HG03432 (cell line): ENCODE measurements around the gene SMARCA4.
"Not testable (repeated sequence)": the region's sequence is repeated elsewhere in the genome, so short reads cannot be mapped to it uniquely, and the experiment has no call there.

Experiments
- ATAC-seq: cut with Tn5 transposase; IDR thresholded peaks from one replicate; pipeline ENCODE4 v1.9.1; 2021; ENCODE audit warnings: mild to moderate bottlenecking, moderate library complexity; ENCODE audit not compliant: unreplicated experiment

The SMARCA4 gene

DNA sequence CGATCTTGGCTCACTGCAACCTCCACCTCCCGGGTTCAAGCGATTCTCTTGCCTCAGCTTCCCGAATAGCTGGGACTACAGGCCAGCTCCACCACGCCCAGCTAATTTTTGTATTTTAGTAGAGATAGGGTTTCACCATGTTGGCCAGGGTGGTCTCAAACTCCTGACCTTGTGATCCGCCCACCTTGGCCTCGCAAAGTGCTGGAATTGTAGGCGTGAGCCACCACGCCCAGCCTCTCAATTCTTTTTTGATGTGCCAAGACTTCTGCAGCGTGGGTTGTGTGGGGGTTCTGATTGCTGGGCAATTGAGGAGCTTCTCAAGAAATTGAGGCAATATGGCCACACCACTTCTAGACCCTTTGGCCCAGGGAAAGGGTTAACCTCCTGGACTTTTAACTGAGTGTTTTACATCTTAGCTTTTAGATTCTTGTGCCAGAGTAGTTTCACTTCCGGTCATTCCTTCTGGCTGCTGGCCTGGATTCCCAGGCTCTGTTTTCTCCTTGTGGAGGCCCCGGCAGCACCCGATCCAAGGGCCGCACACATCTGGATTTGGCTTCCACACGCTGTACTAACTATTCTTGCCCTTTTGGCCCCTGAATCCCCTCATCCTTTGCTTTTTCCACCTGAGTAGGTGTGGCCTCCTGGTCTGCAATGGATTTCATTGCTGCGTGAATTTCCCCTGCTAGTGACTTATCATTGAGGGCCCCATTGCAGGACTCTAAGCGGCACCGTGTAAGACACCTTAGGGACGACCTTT lies 14.7 kb downstream of the SMARCA4 start:
- no peak for ATAC-seq

DNA sequence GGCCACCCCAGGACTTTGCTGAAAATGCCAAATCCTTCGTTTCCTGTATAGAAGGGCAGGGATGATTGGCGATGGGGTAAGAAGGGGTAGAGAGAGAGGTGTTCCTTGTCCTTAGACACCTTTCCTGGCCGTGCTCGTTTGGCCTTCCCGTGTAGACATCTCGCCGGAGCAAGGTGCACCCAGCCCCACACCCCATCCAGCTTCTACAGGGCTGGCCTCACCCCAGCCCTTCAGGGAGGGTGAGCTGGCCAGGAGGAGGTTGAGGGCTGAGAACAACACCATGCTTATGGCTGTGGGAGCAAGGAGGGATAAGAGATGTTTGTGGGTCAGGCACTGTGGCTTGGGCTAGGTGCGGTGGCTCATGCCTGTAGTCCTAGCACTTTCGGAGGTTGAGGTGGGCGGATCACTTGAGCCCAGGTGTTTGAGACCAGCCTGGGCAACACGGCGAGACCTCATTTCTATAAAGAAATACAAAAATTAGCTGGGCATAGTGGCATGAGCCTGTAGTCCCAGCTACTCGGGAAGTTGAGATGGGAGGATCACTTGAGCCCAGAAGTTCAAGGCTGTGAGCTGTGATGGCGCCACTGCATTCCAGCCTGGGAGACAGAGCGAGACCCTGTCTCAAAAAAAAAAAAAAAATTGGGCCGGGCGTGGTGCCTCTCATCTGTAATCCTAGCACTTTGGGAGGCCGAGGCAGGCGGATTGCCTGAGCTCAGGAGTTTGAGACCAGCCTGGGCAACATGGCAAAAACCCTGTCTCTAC lies 15.5 kb downstream of the SMARCA4 start:
- ATAC-seq, result no peak

DNA sequence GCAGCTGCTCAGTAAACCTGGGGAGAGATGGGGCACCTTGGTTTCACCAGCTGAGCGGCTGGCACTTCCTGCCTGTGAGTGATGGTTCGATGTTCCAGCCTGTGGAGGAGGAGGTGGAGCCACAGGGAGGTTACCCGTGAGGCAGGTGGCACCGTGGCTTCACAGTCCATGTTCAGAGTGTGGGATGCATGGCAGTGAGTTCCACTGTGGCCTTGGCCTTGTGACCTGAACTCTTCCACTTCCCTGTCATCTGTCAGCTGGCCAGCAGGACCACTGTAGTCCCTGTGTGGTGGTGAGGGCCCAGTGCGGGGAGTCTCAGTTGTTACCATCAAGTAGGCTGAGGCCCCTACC lies 16.9 kb downstream of the SMARCA4 start:
- no peak for ATAC-seq

DNA sequence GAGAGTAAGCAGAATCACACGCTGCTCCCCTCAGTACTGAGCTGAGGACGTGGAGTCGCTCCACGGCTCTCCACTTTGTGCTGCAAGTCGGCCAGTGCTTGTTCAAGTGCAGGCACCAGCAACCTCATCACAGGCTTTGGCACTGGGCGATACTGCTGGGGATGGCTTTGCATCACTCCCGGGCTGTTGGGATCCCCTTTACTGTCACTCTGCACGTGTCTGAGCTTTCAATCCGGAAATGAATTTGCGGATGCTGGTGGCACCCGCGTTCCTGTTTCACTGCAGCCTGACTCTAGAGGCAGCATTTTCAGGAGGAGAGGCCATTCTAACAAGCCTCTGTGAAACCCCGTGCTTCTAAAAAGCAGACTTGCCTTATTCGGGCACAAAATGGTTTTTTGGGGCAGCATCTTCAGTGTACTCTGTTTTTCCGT lies 19.1 kb downstream of the SMARCA4 start:
- ATAC-seq, result no peak

DNA sequence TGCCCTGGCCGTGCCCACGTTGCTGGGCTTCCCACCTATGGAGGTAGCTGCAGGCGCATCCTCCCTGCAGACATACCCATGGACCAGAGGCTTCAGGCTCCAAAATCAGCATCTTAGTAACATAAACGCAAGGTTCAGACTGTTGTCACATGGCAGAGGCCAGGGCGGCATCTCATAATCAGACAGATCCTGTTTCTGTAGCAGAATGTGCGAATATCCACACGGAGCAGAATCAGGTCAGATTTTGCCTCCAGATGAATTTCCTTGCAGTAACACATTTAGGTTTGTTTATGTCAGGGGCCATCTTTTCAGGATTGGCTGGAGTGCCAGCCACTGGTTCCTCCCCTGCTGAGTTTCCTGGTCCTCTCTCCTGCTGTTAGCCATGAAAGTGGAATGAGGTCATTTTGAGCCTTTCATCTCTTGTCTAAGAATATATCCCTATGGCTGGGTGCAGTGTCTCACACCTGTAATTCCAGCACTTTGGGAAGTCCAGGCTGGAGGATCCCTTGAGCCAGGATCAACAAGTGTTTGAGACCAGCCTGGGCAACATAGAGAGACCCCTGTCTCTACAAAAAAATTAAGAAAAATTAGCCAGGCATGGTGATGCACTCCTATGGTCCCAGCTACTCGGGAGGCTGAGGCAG lies 20.5 kb downstream of the SMARCA4 start:
- no peak for ATAC-seq

DNA sequence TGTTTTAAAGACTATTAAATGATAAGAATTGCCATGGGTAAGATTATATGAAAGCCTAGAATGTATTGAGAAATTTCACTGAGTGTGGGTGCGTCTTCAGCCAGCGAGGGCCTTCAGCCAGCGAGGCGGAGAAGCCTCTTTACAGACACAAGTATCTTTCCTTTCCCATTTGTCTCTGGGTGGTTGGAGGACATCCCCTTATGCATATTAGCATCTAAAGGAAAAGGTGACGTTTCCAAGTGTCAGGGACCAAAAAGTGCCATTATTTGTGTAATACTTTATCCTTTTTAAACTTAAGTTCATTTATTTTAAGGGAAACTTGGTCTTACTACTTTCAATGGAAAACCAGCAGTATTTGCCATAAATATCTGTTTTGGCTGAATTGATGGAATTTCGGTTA lies 22.2 kb downstream of the SMARCA4 start:
- no peak for ATAC-seq

DNA sequence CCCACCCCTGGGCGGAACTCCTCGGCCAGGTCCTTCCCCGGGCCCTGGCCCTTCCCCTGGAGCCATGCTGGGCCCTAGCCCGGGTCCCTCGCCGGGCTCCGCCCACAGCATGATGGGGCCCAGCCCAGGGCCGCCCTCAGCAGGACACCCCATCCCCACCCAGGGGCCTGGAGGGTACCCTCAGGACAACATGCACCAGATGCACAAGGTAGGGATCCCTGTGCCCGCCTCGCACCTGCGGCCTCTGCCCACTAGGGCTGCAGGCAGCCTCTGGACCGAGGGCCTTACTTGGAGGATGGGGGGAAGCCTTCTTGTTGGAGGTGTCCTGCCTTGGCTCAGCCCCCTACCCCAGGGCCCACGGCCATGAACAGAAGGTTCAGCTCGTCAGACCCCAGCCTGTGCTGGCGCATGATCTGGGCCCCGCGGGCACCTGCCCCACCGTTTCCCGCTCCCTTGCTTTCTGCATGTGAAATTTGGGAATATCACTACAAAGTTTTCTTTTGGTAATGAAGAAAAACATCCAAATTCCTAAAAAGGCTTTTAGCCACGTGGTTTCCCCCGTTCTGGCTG lies 23.4 kb downstream of the SMARCA4 start:
- ATAC-seq, result no peak

DNA sequence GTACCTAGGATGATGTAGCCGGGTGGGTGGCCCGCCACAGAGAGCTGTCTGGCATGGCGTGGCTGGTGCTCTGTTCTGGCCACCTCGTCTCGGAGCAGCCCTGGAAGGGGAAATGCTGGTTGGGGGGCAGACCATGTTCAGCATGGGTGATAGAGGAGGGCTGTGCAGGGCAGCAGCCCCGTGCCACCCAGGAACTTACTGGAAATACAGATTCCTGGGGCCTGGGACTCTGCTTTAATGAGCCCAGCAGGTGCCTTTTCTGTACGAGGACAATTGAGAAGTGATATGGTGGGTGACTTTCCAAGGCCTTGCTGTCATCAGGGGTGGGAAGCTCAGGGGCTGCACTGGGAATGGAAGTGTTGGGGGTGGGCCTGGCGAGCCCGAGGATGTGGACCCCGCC lies 24.7 kb downstream of the SMARCA4 start:
- ATAC-seq, result no peak

DNA sequence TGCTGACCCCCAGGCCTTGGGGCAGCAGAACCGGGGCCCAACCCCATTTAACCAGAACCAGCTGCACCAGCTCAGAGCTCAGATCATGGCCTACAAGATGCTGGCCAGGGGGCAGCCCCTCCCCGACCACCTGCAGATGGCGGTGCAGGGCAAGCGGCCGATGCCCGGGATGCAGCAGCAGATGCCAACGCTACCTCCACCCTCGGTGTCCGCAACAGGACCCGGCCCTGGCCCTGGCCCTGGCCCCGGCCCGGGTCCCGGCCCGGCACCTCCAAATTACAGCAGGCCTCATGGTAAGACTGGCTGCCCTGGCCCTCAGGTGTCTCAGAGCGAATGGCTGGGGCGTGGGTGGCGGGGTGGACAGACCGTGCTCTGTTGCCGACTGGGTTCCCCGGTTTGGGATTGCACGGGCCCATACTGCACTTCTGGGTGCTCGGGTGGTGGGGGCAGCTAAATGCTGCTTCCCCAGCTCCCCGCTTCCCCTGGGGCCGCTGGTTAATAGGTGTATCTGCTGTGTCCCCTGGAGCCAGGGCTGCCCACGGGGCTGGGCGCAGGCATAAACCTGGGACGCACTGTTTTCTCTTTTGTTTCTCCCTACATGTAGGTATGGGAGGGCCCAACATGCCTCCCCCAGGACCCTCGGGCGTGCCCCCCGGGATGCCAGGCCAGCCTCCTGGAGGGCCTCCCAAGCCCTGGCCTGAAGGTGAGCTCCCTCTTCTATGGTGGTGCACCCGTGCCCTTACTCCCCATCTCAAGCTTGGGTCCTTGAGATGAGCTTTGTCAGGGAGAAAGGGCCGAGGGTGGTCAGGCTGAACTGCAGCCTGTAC lies 25.7 kb downstream of the SMARCA4 start:
- ATAC-seq, result no peak

DNA sequence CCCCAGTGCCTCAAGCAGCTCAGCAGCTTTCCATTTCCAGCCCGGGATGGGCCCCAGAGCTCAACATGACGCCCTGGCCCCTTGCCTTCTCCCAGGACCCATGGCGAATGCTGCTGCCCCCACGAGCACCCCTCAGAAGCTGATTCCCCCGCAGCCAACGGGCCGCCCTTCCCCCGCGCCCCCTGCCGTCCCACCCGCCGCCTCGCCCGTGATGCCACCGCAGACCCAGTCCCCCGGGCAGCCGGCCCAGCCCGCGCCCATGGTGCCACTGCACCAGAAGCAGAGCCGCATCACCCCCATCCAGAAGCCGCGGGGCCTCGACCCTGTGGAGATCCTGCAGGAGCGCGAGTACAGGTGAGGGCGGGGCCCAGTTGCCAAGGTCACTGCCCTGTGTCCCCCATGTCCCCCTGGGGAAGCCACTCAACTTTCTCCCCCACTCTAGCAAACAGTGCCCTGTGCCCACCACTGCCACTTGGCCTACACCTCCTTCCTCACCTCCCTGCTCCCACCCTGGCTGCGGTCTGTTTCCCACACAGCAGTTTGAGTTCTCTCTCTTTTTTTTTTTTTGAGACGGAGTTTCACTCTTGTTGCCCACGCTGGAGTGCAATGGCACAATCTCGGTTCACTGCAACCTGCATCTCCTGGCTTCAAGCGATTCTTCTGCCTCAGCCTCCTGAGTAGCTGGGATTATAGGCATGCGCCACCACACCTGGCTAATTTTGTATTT lies 26.9 kb downstream of the SMARCA4 start:
- no peak for ATAC-seq

DNA sequence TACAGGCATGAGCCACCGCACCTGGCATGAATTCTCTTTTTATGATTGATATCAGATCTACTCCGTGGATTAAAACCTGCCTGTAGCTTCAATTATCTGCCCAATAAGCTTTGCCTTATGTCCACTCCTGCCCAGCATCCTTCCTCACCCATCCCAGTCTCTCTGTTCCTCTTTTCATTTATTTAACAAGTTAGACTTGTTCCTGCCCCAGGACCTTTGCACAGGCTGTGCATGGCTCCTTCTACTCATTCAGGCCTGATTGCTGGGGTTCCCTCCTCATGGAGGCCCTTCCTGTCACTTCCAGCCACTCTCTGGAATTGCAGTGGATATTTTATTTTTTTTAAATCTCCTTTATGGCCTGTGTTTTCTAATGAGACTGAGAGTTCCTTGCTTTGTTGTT lies 27.6 kb downstream of the SMARCA4 start:
- no peak for ATAC-seq

DNA sequence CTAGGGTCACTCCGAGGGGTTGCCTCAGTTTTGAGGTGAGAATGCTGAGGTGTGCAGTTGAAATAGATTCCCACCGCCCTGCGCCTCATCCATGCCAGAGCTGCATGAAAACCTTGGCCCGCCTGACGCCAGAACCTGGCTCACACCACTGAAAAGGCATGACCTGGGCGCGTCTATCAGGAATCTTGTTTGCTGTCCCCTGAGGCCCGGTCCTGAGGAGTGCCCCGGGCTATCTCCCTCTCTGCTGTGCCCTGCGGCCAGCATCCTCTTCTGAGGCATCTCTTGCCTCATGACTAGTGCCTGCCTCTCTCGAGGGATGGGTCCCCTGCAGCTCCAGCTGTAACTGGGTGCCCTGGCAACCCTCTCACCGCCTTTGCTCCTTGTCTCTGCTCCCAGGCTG lies 28.1 kb downstream of the SMARCA4 start:
- ATAC-seq, result no peak

DNA sequence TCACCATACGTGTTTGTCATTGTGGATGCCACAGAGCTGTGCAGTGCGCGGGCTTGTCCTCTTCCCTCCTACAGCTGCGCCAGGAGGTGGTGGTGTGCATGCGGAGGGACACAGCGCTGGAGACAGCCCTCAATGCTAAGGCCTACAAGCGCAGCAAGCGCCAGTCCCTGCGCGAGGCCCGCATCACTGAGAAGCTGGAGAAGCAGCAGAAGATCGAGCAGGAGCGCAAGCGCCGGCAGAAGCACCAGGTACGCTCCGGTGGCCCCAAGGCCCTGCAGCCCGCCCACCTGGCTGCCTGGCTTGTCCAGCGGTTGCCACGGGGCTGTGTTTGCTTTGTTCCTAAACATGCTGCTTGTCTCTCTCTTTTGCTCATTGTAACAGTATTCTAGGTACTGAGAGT lies 30.2 kb downstream of the SMARCA4 start:
- ATAC-seq, result no peak

DNA sequence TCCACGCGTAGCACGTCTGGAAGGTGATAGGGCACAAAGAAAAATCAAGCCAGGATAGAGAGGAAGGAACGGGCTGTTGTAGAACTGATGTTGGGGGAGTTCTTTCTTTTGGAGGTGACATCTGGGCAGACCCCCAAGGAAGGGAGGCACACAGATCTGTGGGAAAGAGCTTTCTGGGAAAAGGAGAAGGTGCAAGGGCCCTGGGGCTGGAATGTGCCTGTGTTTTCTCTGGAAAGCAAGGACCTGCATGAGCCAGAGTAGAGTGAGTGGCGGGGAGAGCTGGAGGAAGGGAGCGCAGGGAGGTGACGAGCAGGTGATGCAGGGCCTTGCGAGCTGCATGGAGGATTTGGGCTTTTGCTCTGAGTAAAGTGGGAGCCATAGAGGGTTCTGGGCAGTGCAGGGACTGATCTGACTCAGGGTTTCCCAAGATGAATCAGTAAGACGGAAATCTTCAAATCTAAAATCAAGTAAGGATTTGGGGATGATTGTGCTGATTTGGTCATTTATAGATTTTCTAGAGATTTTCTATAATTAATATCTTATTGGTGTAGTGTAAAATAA lies 30.8 kb downstream of the SMARCA4 start:
- ATAC-seq, result no peak

DNA sequence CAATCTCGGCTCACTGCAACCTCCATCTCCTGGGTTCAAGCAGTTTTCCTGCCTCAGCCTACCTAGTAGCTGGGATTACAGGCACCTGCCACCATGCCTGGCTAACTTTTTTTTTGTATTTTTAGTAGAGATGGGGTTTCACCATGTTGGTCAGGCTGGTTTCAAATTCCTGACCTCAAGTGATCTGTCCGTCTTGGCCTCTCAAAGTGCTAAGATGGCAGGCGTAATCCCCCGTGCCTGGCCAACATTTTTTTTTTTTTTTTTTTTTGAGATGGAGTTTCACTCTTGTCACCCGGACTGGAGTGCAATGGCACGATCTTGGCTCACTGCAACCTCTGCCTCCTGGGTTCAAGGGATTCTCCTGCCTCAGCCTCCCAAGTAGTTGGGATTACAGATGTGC lies 31.3 kb downstream of the SMARCA4 start:
- not testable (repeated sequence) for ATAC-seq

DNA sequence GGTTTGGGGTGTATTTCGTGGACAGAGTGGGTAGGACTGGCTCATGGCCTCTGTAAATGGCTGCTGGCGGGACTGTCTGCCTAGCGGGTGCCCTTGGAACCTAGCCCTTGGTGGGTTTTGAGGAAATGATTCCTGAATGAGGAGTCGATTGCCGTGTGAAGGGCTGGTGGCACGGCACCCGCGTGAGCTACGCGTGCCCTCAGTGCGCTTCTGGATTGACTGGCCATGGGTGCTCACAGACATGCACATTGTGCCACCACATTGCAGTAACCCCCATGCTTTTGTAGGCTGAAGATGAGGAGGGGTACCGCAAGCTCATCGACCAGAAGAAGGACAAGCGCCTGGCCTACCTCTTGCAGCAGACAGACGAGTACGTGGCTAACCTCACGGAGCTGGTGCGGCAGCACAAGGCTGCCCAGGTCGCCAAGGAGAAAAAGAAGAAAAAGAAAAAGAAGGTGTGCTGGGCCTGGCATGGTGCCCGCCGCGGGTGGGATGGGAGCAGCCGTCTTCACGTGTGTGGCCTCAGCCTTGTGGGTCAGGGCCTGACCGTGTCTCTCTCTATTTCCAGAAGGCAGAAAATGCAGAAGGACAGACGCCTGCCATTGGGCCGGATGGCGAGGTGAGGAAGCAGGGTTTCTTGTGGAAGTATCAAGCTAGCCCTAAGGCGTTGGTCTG lies 35.2 kb downstream of the SMARCA4 start:
- ATAC-seq, result no peak

DNA sequence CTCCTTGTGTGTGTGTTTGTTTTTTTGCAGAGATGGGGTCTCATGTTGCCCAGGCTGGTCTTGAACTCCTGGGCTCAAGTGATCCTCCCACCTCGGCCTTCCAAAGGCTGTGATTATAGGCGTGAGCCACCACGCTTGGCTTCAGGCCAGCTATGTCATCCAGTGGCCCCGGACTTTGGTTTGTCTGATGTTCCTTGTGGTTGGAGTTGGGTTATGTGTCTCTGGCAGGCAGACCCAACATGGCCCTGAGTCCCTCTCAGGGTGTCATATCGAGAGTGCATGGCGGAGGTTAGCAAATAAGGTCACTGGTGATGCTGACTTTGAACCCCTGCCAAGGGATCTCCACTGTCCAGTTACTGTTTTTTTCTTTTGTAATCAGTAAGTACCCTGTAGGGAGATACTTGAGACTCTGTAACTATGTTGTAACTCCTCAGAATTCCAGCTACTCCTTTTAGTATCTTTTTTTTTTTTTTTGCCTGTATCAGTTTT lies 37.3 kb downstream of the SMARCA4 start:
- ATAC-seq, result no peak

DNA sequence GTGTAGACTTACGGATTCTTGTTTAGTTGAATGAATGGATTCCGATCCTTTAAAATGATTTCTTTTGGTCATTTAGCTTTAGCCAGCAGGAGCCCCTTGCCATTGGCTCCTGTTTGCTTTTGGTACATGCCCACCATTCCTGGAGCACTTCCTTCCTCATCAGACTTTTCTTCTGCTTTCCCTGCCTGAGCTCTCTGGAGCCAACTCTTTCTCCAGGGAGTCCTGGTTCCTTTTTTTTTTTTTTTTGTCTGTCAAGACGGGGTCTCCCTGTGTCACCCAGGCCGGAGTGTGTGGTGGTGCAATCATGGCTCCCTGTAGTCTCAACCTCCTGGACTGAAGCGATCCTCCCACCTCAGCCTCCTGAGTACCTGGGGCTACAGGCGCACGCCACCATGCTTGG lies 37.8 kb downstream of the SMARCA4 start:
- no peak for ATAC-seq

DNA sequence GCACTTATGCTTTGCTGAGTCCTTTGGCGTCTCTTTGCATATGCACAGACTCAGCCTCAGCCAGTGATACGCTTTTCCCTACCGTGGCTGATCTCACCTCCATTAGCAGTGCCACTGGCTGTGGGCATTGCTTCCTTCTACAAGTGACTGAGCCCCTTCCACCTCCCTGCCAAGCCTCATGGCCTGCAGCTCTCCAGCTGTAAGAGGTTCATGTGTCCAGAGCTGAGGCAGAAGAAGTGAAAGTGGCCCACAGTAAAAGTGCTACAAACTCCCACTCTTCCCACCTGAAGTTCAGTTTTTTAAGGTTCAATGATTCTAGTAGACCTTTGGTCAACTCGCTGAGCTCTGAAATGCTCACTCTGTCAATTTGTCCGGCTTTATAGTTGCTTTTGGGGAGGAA lies 44.7 kb downstream of the SMARCA4 start:
- ATAC-seq, result no peak
